HUES64 (cell line): ENCODE results near the gene KCNN1.

ENCODE experiments used
- H3K27ac ChIP-seq: 2 replicates; pipeline ENCODE4 v1.7.0; 2013; ENCODE audit warnings: low read depth, low read length, inconsistent platforms
- H3K27me3 ChIP-seq: 2 replicates; pipeline ENCODE4 v1.6.1; 2013; ENCODE audit warnings: mild to moderate bottlenecking, low read length; ENCODE audit not compliant: insufficient read depth
- H3K36me3 ChIP-seq: 2 replicates; pipeline ENCODE4 v1.6.1; 2013; ENCODE audit warnings: mild to moderate bottlenecking, low read length; ENCODE audit not compliant: insufficient read depth
- H3K4me1 ChIP-seq: 2 replicates; pipeline ENCODE4 v1.6.1; 2013; ENCODE audit warnings: mild to moderate bottlenecking, low read length, moderate library complexity; ENCODE audit not compliant: insufficient read depth
- H3K4me3 ChIP-seq: 2 replicates; pipeline ENCODE4 v1.5.1; 2013; ENCODE audit warnings: mild to moderate bottlenecking, low read length, moderate library complexity
- H3K9ac ChIP-seq: 2 replicates; pipeline ENCODE4 v1.6.1; 2013; ENCODE audit warnings: mild to moderate bottlenecking, low read depth, low read length
- H3K9me3 ChIP-seq: 2 replicates; pipeline ENCODE4 v1.6.1; 2013; ENCODE audit warnings: low read depth, low read length; ENCODE audit not compliant: insufficient read depth
- WGBS: fragments of 150-250, 120-280 bp; methylation state at CpG from one replicate; pipeline ENCODE4 v1.1.7; 2013; ENCODE audit warnings: missing lambda C conversion rate; 5-methylcytosine and 5-hydroxymethylcytosine counted together

The KCNN1 gene

DNA sequence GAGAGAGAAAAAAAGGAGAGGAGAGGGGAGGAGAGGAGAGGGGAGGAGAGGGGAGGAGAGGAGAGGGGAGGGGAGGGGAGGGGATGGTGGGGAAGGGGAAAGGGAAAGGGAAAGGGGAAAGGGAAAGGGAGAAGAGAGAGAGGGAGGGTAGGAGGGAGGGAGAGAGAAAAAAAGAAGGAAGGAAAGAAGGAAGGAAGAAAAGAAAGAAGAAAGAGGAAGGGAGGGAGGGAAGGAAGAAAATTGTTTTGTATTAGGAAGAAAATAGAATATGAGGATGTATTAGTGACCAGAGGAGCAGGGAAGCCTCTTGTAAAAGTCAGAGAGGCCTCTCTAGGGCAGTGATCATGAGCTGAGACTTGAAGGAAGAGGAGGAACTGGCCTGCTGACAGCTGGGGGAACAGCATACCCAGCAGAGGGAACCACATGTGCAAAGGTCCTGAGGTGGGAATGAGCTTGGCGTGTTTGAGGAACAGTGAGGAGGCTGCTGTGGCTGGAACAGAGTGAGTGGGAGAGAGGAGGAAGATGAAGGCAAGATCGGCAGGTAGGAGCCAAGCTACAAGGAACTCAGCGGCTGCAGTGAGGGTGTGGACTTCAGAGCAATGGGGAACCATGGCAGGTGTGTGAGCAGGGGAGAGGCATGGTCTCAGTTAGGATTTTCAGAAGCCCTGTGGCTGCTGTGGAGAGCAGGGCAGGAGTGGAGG, 9.6 kb upstream of the KCNN1 start:
- Histone ChIP-seq H3K9ac (no peak overlapping the region), H3K9me3 (no peaks in the 10 kb centered on the region), H3K27me3 (peaks cover 23% of the 10 kb centered on the region), H3K4me1 (no peaks in the 10 kb centered on the region), H3K27ac (no peak overlapping the region), H3K4me3 (no peak overlapping the region), H3K36me3 (no peaks in the 10 kb centered on the region)
- 93% methylated on average over 3 of the region's 3 CpGs for WGBS

DNA sequence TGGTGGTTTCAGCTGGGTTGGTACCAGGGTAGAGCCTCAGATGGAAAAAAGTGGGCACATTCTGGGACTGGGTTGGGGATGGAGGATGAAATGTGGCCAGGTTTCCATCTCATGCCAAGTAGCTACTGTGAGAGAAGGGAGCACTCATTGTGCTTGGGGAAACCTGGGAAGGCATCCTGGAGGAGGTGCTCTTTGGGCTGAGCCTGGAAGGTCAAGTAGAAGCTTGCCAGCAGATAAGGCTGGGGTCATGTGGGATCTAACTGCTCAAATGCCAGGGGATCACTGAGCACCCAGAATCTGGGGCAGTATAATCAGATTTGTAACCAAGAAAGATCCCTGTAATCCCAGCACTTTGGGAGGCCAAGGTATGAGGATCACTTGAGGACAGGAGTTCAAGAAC, 9.0 kb upstream of the KCNN1 start:
- Histone ChIP-seq H3K4me3 (no peak overlapping the region), H3K9ac (no peak overlapping the region), H3K4me1 (no peaks in the 10 kb centered on the region), H3K27ac (no peak overlapping the region), H3K9me3 (no peaks in the 10 kb centered on the region), H3K36me3 (no peaks in the 10 kb centered on the region), H3K27me3 (peaks cover 17% of the 10 kb centered on the region)

DNA sequence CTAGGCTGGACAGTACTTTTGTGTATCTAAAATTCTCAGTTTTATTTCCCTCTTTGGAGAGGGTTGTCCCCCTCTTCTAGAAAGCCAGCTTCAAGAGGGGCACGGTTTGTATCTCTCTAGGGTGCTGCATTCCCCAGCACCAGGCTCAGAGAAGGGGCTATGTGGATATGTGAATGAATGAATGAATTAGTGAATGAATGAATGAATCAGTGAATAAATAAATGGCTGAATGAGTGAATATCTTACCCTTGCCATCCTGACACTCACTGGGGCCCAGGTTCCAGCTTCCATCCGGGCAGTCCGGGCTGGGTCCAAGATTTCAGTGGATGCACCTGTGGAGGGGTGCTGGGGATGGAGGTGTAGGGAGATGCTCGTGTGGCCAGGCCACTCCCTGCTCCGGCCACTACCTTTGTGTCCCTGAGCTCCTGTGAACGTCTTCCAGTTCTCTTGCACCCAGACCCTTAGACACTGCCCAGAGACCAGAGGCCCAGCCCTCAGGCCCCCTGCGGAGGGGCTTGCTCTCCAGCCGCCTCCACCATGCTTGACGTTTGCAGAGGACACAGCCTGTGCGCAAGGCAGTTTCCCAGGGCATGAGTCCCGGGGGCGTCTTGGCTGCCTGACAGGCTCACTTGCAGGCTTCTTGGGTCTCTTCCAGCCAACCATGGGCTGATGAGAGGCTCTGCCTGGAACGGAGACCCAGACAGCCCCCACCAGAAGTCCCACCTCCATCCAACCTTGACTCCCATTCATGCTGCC, 2.8 kb upstream of the KCNN1 start:
- WGBS: 86% methylated on average over 13 of the region's 13 CpGs
- no peaks in the 10 kb centered on the region for H3K9me3 ChIP-seq
- no peak overlapping the region for H3K4me3 ChIP-seq
- no peak overlapping the region for H3K9ac ChIP-seq
- H3K36me3 ChIP-seq: no peaks in the 10 kb centered on the region
- peaks cover 12% of the 10 kb centered on the region for H3K27me3 ChIP-seq
- H3K27ac ChIP-seq: no peak overlapping the region
- peaks cover 10% of the 10 kb centered on the region; the same call in 1 of the 2 replicates for H3K4me1 ChIP-seq

DNA sequence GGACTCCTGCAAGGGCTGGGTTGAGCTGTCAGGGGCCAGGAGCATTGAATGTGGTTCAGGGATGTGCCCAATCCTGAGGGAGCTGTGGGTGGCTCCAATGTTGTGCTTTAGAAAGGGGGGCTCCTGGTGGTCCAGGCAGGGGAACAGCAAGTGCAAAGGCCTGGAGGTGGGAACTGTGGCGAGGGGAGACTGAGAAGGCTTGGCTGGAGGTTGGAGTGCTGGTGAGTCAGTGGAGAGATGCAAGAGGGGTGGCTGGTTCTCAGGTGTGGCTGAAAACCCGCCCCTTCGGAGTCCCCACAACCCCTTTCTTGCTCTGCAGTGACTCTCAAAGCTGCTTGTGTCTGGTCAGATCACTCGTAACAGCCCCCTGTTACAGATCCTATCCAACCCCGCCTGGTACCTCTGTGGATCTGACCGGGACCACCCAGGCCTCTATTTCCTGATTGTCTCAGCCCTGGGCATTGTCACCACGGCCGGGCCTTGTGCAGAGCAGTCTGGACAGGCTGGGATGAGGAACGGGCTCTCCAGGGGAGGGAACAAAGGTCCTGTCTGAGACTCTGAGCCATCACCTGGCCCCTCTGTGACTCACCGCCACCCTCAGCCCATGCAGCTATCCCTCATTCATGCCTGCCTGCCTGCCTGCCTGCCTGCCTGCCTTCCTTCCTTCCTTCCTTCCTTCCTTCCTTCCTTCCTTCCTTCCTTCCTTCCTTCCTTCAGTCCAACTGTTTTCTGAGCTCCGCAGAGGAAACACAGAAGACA, 1.4 kb upstream of the KCNN1 start:
- no peak overlapping the region for H3K9ac ChIP-seq
- H3K4me1 ChIP-seq: peaks cover 10% of the 10 kb centered on the region; the same call in 1 of the 2 replicates
- H3K9me3 ChIP-seq: no peaks in the 10 kb centered on the region
- H3K27me3 ChIP-seq: peaks cover 12% of the 10 kb centered on the region
- H3K36me3 ChIP-seq: no peaks in the 10 kb centered on the region
- WGBS: 76% methylated on average over 11 of the region's 11 CpGs
- no peak overlapping the region for H3K4me3 ChIP-seq
- H3K27ac ChIP-seq: no peak overlapping the region

GRCh38 chr19:17966129-17966483, 801 bp upstream of the KCNN1 start:
- no peak overlapping the region for H3K27ac ChIP-seq
- no peaks in the 10 kb centered on the region for H3K36me3 ChIP-seq
- no peak overlapping the region for H3K9ac ChIP-seq
- H3K4me1 ChIP-seq: peaks cover 10% of the 10 kb centered on the region; the same call in 1 of the 2 replicates
- peak overlapping the region; percentile 26; the same call in 1 of the 2 replicates for H3K4me3 ChIP-seq
- 84% methylated on average over 2 of the region's 2 CpGs for WGBS
- peaks cover 12% of the 10 kb centered on the region for H3K27me3 ChIP-seq
- H3K9me3 ChIP-seq: no peaks in the 10 kb centered on the region

DNA sequence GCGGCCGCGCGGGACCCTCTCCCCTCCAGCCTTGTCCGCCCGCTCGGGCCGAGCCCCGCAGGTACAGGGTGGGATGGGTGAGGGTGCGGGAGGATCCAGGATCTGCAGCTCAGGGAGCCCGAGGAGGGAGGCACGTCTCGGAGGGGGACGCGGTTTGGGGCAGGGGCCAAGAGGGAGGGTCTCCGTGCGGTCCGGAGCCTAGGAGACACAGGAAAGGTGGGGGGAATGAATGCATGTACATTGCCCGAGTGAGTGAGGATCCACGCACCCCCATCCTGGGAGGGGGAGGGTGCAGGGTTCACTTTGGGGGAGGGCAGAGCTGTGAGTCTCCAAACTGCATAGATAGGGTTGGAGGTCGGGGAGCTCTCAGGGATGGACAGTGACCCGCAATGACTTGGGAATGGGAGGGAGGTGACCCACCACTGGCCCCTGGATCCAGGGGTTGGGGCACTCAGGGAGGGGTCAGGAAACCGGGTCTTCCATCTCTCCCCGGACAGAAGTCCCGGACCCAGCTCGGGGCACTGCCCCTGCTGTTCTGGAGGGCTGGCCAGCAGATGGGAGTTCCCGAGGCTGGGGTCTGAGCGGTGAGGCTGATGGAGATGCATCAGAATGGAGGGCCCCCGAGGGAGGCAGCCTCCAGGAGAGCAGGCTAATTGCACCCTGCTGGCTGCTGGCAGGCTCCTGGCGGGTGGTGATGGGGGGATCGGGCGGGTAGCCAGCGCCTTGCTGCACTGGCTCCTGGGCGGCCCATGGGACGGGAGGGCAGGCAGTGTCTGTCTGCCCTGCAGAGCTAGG, 547 bp downstream of the KCNN1 start:
- 11% methylated on average over 35 of the region's 35 CpGs for WGBS
- H3K4me1 ChIP-seq: peaks cover 10% of the 10 kb centered on the region; the same call in 1 of the 2 replicates
- H3K9me3 ChIP-seq: no peaks in the 10 kb centered on the region
- H3K27me3 ChIP-seq: peaks cover 12% of the 10 kb centered on the region
- no peak overlapping the region for H3K27ac ChIP-seq
- H3K9ac ChIP-seq: no peak overlapping the region; the same call in 1 of the 2 replicates
- peak overlapping the region; percentile 69 for H3K4me3 ChIP-seq
- no peaks in the 10 kb centered on the region for H3K36me3 ChIP-seq

DNA sequence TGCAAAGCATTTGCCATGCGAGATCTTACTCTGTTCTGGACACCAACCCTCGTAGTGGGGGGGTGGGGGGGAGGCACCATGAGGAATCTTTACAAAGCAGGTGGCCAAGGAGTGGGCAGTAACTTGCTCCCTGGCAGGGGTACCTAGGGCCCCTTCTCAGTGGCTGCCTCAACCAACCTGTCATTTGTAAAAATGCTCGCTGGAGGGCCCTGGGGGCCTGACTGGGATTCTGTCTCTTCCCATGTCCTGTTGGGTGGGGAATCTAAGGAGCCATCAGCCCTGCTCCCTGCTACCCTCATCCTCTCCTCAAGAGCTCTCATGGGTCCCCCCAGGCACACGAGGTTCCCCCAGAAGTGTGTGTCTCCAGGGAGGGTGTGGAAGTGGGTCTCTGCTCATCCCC, 1.5 kb downstream of the KCNN1 start:
- WGBS: 79% methylated on average over 3 of the region's 4 CpGs
- peaks cover 10% of the 10 kb centered on the region; the same call in 1 of the 2 replicates for H3K4me1 ChIP-seq
- peaks cover 12% of the 10 kb centered on the region for H3K27me3 ChIP-seq
- H3K9me3 ChIP-seq: no peaks in the 10 kb centered on the region
- no peak overlapping the region for H3K4me3 ChIP-seq
- no peaks in the 10 kb centered on the region for H3K36me3 ChIP-seq
- H3K27ac ChIP-seq: no peak overlapping the region
- no peak overlapping the region for H3K9ac ChIP-seq

- Histone ChIP-seq H3K9me3 (no peaks in the 10 kb centered on the region), H3K4me1 (peaks cover 10% of the 10 kb centered on the region; the same call in 1 of the 2 replicates), H3K27ac (no peak overlapping the region), H3K36me3 (no peaks in the 10 kb centered on the region; the same call in 1 of the 2 replicates), H3K4me3 (no peak overlapping the region), H3K9ac (no peak overlapping the region), H3K27me3 (peaks cover 12% of the 10 kb centered on the region)
- 88% methylated on average over 19 of the region's 19 CpGs for WGBS
These were observed 2.3 kb downstream of the KCNN1 start for GRCh38 chr19:17969096-17969792.

GRCh38 chr19:17972230-17972629, 5.3 kb downstream of the KCNN1 start:
- WGBS: 81% methylated on average over 1 of the region's 1 CpG
- peaks cover 5% of the 10 kb centered on the region for H3K27me3 ChIP-seq
- no peaks in the 10 kb centered on the region for H3K9me3 ChIP-seq
- H3K4me3 ChIP-seq: no peak overlapping the region
- H3K4me1 ChIP-seq: peaks cover 4% of the 10 kb centered on the region; the same call in 1 of the 2 replicates
- H3K27ac ChIP-seq: no peak overlapping the region
- no peak overlapping the region for H3K9ac ChIP-seq
- H3K36me3 ChIP-seq: peaks cover 14% of the 10 kb centered on the region; the same call in 1 of the 2 replicates

GRCh38 chr19:17973759-17974158, 6.9 kb downstream of the KCNN1 start:
- H3K27me3 ChIP-seq: no peaks in the 10 kb centered on the region
- 94% methylated on average over 23 of the region's 23 CpGs for WGBS
- no peaks in the 10 kb centered on the region for H3K9me3 ChIP-seq
- no peak overlapping the region for H3K27ac ChIP-seq
- H3K9ac ChIP-seq: no peak overlapping the region
- H3K4me1 ChIP-seq: no peaks in the 10 kb centered on the region
- peaks cover 20% of the 10 kb centered on the region; the same call in 1 of the 2 replicates for H3K36me3 ChIP-seq
- H3K4me3 ChIP-seq: no peak overlapping the region
